GM21360 (cell line): Measurements from ENCODE around the gene UBE2K.
"Not testable (repeated sequence)": the region's sequence is repeated elsewhere in the genome, so short reads cannot be mapped to it uniquely, and the experiment has no call there.

Experiments
- ATAC-seq: cut with Tn5 transposase; IDR thresholded peaks from one replicate; pipeline ENCODE4 v1.9.1; 2021; ENCODE audit warnings: mild to moderate bottlenecking, moderate library complexity; ENCODE audit not compliant: unreplicated experiment

Gene UBE2K

GRCh38 chr4:39792529-39792928 lies 94.6 kb downstream of the UBE2K start:
- ATAC-seq, result no peak

- not testable (repeated sequence) for ATAC-seq
Observed at GRCh38 chr4:39792976-39793375, 95.0 kb downstream of the UBE2K start.

GRCh38 chr4:39802005-39802404 lies 104.1 kb downstream of the UBE2K start:
- no peak for ATAC-seq

GRCh38 chr4:39808231-39808749 lies 110.4 kb downstream of the UBE2K start:
- no peak for ATAC-seq

GRCh38 chr4:39812500-39812899 lies 114.6 kb downstream of the UBE2K start:
- ATAC-seq, result no peak

- ATAC-seq, result not testable (repeated sequence)
Observed at GRCh38 chr4:39813033-39813432, 115.1 kb downstream of the UBE2K start.

GRCh38 chr4:39813761-39814160 lies 115.8 kb downstream of the UBE2K start:
- not testable (repeated sequence) for ATAC-seq

GRCh38 chr4:39814403-39815185 lies 116.7 kb downstream of the UBE2K start:
- no peak for ATAC-seq

GRCh38 chr4:39818646-39819045 lies 120.7 kb downstream of the UBE2K start:
- ATAC-seq, result no peak

GRCh38 chr4:39820186-39820585 lies 122.2 kb downstream of the UBE2K start:
- ATAC-seq, result no peak

GRCh38 chr4:39821951-39822350 lies 124.0 kb downstream of the UBE2K start:
- ATAC-seq, result no peak

GRCh38 chr4:39822662-39823061 lies 124.7 kb downstream of the UBE2K start:
- no peak for ATAC-seq

- no peak for ATAC-seq
Observed at GRCh38 chr4:39823191-39823590, 125.3 kb downstream of the UBE2K start.

- no peak for ATAC-seq
Observed at GRCh38 chr4:39825090-39825489, 127.2 kb downstream of the UBE2K start.

- no peak for ATAC-seq
Observed at GRCh38 chr4:39825741-39826231, 127.8 kb downstream of the UBE2K start.
